ENCODE data around the gene MYOM1. TPM values are rescaled to one million over a fixed set of nuclear protein-coding genes. Genes with fewer than 3 reads are reported as not detected.

MYOM1 gene
- total RNA-seq, 1 donor from 2014 or later = 1.2 TPM

DNA sequence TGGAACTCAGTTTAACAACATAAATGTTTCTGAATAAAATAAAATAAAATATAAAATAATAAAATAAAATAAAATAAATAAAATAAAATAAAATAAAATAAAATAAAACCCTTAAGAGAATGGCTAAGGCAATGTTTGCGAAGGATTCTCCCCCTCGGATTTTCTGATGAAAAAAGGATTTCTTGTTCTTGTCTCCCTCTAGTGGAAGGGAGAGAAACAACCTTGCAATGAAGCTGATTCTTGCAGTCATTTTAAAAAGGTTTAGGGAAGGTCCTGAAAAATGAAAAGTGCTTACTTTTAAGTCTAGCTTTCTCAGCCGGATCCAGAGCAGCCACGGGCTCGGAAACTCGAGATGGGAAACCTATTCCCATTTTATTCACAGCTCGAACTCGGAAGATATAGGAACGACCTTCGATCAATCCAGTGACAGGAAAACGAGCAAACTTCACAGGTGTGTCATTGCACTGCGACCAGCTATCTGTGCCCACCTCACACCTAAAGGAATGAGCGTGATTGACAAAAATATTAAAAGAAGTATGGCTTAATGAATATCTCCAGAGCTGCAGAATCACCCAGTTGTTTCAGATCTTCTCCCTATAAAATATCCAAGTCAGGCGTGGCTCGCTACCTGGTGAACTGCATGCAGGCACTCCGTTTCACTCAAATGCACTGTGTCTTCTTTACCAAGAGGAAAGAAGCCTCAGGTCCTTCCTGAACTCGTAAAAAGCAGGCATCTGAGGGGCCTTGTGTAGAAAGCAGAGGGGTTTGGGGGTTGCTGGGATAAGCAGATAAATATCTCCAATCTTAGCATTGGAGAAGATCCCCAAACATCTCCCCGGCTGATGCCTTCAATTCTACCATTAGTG, 68.1 kb downstream of the MYOM1 start:
- no peak for DNase-seq (ENCODE audit: extremely low spot score in 2 of 2)
- Histone ChIP-seq H3K27me3 (no peaks in the 10 kb centered on the region), H3K9me3 (no peaks in the 10 kb centered on the region), H3K27ac (no peak overlapping the region), H3K4me1 (peaks cover 7% of the 10 kb centered on the region), H3K36me3 (no peaks in the 10 kb centered on the region), H3K4me3 (no peak overlapping the region)
- TF ChIP-seq, protein P1, sequence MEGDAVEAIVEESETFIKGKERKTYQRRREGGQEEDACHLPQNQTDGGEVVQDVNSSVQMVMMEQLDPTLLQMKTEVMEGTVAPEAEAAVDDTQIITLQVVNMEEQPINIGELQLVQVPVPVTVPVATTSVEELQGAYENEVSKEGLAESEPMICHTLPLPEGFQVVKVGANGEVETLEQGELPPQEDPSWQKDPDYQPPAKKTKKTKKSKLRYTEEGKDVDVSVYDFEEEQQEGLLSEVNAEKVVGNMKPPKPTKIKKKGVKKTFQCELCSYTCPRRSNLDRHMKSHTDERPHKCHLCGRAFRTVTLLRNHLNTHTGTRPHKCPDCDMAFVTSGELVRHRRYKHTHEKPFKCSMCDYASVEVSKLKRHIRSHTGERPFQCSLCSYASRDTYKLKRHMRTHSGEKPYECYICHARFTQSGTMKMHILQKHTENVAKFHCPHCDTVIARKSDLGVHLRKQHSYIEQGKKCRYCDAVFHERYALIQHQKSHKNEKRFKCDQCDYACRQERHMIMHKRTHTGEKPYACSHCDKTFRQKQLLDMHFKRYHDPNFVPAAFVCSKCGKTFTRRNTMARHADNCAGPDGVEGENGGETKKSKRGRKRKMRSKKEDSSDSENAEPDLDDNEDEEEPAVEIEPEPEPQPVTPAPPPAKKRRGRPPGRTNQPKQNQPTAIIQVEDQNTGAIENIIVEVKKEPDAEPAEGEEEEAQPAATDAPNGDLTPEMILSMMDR (IDR thresholded peaks at IDR 0.05) = peak; percentile 21 to 65 (median 41)
- TF ChIP-seq POLR2A (IDR thresholded peaks at IDR 0.05) (no peak), POLR2AphosphoS5 (IDR thresholded peaks at IDR 0.05; ENCODE audit: insufficient read depth in 1 of 2, low read depth in 1 of 2) (no peak)
- intact Hi-C loops (cut with DNase I) = loop anchor here (10.0 kb wide), 1 partner anchor 93 kb away; the partner anchor contains the start of gene MYL12A

DNA sequence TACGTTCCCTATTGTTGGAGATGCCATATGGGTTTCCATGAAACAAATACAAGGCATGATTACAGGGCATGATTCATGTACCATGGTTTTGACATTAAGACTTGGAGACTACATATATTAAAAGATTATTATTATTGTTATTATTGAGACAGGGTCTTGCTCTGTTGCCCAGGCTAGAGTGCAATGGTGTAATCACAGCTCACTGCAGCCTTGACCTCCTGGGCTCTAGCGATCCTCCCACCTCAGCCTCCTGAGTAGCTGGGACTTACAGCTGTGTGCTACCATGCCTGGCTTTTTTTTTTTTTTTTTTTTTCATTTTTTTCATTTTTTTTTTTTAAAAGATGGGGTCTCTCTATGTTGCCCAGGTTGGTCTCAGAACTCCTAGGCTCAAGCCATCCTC, 69.1 kb downstream of the MYOM1 start:
- Histone ChIP-seq H3K27me3 (no peaks in the 10 kb centered on the region), H3K4me3 (no peak overlapping the region), H3K36me3 (no peaks in the 10 kb centered on the region), H3K9me3 (no peaks in the 10 kb centered on the region), H3K27ac (no peak overlapping the region), H3K4me1 (no peaks in the 10 kb centered on the region)
- TF ChIP-seq POLR2AphosphoS5 (IDR thresholded peaks at IDR 0.05; ENCODE audit: insufficient read depth in 1 of 2, low read depth in 1 of 2) (no peak), POLR2A (IDR thresholded peaks at IDR 0.05) (no peak)
- TF ChIP-seq, protein P1 (IDR thresholded peaks at IDR 0.05) = no peak
- no peak for DNase-seq (ENCODE audit: extremely low spot score in 2 of 2)
- intact Hi-C loops (cut with DNase I) = loop anchor here (10.0 kb wide), 1 partner anchor 94 kb away; the partner anchor contains the start of gene MYL12A

DNA sequence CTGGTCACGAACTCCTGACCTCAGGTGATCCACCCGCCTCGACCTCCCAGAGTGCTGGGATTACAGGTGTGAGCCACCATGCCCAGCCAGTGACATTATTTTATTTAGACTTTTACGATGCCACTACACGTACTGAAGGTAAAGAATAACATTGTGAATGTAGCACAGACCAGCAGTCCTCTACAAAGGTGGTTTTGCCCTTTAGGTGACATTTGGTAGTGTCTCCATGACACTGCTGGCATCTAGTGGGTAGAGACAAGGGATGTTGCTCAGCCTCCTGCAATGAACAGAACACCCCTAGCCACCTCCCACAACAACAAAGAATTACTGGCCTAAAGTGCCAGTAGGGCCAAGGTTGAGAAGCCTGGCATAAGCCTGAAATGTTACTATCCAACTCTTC, 69.5 kb downstream of the MYOM1 start:
- intact Hi-C loops (cut with DNase I) = loop anchor here (10.0 kb wide), 1 partner anchor 95 kb away; the partner anchor contains the start of gene MYL12A
- no peaks in the 10 kb centered on the region for H3K27me3 ChIP-seq
- no peak overlapping the region for H3K4me3 ChIP-seq
- no peaks in the 10 kb centered on the region for H3K9me3 ChIP-seq
- no peaks in the 10 kb centered on the region for H3K4me1 ChIP-seq
- H3K27ac ChIP-seq = no peak overlapping the region
- no peaks in the 10 kb centered on the region for H3K36me3 ChIP-seq
- TF ChIP-seq, protein P1 (IDR thresholded peaks at IDR 0.05) = no peak
- TF ChIP-seq POLR2A (IDR thresholded peaks at IDR 0.05) (no peak), POLR2AphosphoS5 (IDR thresholded peaks at IDR 0.05; ENCODE audit: insufficient read depth in 1 of 2, low read depth in 1 of 2) (no peak)
- DNase-seq (ENCODE audit: extremely low spot score in 2 of 2) = no peak

DNA sequence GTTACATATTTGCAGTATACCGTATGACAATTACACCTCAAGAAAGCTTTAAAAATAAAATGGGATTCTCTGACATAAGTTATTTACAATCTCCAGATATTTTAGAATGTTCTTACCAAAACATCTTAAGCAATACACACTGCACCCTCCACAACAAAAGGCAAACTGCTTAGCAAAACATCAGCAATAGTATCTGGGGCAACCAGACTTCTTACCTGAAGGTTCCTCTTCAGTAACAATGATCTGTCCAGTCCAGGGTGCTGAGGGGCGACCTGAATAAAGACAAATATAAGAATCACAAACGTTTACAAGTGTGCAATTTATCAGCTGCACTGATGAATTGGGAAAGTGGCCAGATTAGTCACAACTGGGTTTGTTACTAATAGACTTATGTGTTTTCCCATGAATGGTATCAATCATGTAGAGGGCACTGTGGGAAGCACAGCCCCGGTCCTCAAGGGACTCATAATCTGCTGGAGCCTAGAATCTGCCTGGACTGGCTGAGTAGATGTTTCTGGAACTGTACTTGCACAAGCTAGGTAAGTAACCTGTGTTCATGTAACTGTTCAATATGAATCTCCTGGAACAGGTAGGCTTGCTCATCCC, 70.7 kb downstream of the MYOM1 start:
- DNase-seq (ENCODE audit: extremely low spot score in 2 of 2) = no peak
- intact Hi-C loops (cut with DNase I) = no loop called here
- no peak overlapping the region for H3K27ac ChIP-seq
- no peaks in the 10 kb centered on the region for H3K27me3 ChIP-seq
- no peaks in the 10 kb centered on the region for H3K4me1 ChIP-seq
- TF ChIP-seq, protein P1 (IDR thresholded peaks at IDR 0.05) = no peak
- TF ChIP-seq POLR2AphosphoS5 (IDR thresholded peaks at IDR 0.05; ENCODE audit: insufficient read depth in 1 of 2, low read depth in 1 of 2) (no peak), POLR2A (IDR thresholded peaks at IDR 0.05) (no peak)
- no peaks in the 10 kb centered on the region for H3K36me3 ChIP-seq
- H3K9me3 ChIP-seq = no peaks in the 10 kb centered on the region
- no peak overlapping the region for H3K4me3 ChIP-seq
